MCF 10A (cell line): ENCODE data around the gene PPP2R2D. TPM values are rescaled to one million over a fixed set of nuclear protein-coding genes. Genes with fewer than 3 reads are reported as not detected.

Experiments
- BruUV-seq: library from RNA; stranded (reverse); fragments of 400-500 nt; replicated peaks from 2 replicates; lab custom pipeline; 2021; lab: Mats Ljungman, UMichigan
- CTCF ChIA-PET: fragments of 300-600 bp; sonication (Branson Sonifier 250); formaldehyde crosslinking; extraction: SDS; loops from one replicate; lab custom pipeline; 2021; ENCODE audit warnings: antibody characterized with exemption, inconsistent platforms; lab: Yijun Ruan, JAX
- POLR2A ChIA-PET: fragments of 300-600, 350-650 bp; sonication (Branson Sonifier 250); formaldehyde crosslinking; extraction: SDS; loops from one replicate; lab custom pipeline; 2020; ENCODE audit warnings: antibody characterized with exemption, inconsistent platforms; lab: Yijun Ruan, JAX
- DNase-seq: peaks from one replicate; pipeline ENCODE4 v3.0.0-alpha.2; 2018; ENCODE audit not compliant: unreplicated experiment
- H3K27ac Mint-ChIP-seq: one replicate; pipeline ENCODE4 v1.8.0; 2022; ENCODE audit warnings: mild to moderate bottlenecking, low read depth, mixed read lengths; ENCODE audit not compliant: unreplicated experiment
- H3K27me3 Mint-ChIP-seq: one replicate; pipeline ENCODE4 v1.8.0; 2022; ENCODE audit warnings: mixed read lengths; ENCODE audit not compliant: insufficient read depth, unreplicated experiment
- H3K36me3 Mint-ChIP-seq: one replicate; pipeline ENCODE4 v1.8.0; 2022; ENCODE audit warnings: mild to moderate bottlenecking, moderate library complexity, mixed read lengths; ENCODE audit not compliant: insufficient read depth, unreplicated experiment
- H3K4me1 Mint-ChIP-seq: one replicate; pipeline ENCODE4 v1.8.0; 2022; ENCODE audit warnings: mixed read lengths; ENCODE audit not compliant: insufficient read depth, unreplicated experiment
- H3K4me3 Mint-ChIP-seq: one replicate; pipeline ENCODE4 v1.8.0; 2022; ENCODE audit warnings: mild to moderate bottlenecking, moderate library complexity, mixed read lengths; ENCODE audit not compliant: unreplicated experiment
- H3K9me3 Mint-ChIP-seq: one replicate; pipeline ENCODE4 v1.8.0; 2022; ENCODE audit warnings: mixed read lengths; ENCODE audit not compliant: unreplicated experiment
- intact Hi-C: fragments of 100-400 bp; cut with micrococcal nuclease; formaldehyde crosslinking; loops from 2 replicates; pipeline ENCODE4 v1.14.1; 2022
- total RNA-seq: library from RNA; stranded (reverse); gene quantifications from 2 replicates; pipeline ENCODE4 v1.2.3, GENCODE V29; 2022
- TF ChIP-seq, protein P1 (sequence below): fragments of 200-600 bp; IDR thresholded peaks from one replicate; pipeline ENCODE4 v1.8.0; 2022; ENCODE audit warnings: antibody characterized with exemption, mild to moderate bottlenecking; ENCODE audit not compliant: unreplicated experiment

PPP2R2D gene
- total RNA-seq, 1 experiment from 2014 or later: 35.5 TPM

DNA sequence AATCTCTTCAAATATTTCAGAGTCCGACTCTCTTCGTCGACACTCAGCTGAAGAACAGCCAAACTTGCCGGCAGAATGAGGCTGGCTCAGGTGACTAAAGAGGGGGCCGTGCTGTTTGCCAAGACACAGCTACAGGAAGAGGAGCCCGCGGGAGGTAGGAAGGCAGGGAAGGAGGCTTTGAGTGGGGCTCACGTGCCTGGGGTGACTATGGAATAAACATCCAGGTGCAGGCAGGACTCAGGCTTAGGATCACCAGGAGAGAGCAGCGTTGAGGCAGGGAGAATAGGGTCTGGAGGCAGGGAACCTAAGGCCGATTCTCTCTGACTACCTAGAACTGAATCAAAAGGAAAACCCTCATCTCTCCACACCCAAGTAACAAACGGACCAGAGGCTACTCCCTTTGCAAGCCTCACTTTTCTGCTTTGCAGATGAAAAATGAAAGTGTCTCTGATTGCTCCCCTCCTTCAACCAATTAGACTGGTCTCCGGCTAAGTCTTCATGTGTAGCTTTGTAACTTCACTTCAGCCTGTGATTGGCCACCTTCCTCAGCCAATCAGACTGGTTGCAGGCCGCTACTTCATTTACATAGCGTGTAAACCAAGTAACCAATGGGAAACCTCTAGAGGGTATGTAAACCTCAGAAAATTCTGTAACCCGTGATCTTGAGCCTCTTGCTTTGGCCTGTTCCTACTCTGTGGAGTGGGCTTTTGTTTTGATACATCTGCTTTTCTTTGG, 100.6 kb downstream of the PPP2R2D start:
- H3K4me3 Mint-ChIP-seq: no peak overlapping the region
- CTCF ChIA-PET: interaction anchor here (1.2 kb wide), 1 partner anchor 12 kb away, joined by 3 read pairs; no protein-coding TSS in a partner anchor

DNA sequence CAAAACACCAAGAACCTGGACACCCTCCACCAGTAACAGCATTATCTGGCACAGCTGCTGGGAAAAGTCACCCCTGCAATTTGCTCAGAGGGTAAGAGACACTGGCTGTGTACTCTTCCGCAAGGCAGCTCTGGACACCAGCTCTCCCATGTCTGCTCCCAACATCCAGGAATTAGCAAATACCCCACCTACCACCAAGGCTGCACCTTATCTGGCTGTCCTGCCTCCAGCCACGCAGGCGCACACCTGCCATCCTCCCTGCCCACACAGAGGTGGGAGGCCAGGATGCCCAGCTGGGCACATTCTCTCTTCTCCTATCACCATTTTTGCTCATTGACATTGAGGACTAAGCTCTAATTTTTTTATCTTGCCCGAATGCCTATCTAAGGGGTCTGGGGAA, 101.2 kb downstream of the PPP2R2D start:
- intact Hi-C loops: no loop called here
- Mint-ChIP-seq H3K36me3 (peaks cover 7% of the 10 kb centered on the region), H3K27ac (no peak overlapping the region), H3K27me3 (no peaks in the 10 kb centered on the region), H3K4me1 (peaks cover 18% of the 10 kb centered on the region), H3K9me3 (no peaks in the 10 kb centered on the region), H3K4me3 (no peak overlapping the region)
- no peak for DNase-seq
- CTCF ChIA-PET: no interaction called here
- TF ChIP-seq, protein P1, sequence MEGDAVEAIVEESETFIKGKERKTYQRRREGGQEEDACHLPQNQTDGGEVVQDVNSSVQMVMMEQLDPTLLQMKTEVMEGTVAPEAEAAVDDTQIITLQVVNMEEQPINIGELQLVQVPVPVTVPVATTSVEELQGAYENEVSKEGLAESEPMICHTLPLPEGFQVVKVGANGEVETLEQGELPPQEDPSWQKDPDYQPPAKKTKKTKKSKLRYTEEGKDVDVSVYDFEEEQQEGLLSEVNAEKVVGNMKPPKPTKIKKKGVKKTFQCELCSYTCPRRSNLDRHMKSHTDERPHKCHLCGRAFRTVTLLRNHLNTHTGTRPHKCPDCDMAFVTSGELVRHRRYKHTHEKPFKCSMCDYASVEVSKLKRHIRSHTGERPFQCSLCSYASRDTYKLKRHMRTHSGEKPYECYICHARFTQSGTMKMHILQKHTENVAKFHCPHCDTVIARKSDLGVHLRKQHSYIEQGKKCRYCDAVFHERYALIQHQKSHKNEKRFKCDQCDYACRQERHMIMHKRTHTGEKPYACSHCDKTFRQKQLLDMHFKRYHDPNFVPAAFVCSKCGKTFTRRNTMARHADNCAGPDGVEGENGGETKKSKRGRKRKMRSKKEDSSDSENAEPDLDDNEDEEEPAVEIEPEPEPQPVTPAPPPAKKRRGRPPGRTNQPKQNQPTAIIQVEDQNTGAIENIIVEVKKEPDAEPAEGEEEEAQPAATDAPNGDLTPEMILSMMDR: no peak
- POLR2A ChIA-PET: no interaction called here
- no TSS peak for BruUV-seq

More for the DNA sequence above, 100.6 kb downstream of the PPP2R2D start:
- Mint-ChIP-seq H3K36me3 (peaks cover 7% of the 10 kb centered on the region), H3K4me1 (peaks cover 24% of the 10 kb centered on the region), H3K9me3 (no peaks in the 10 kb centered on the region), H3K27me3 (no peaks in the 10 kb centered on the region), H3K27ac (no peak overlapping the region)
- TF ChIP-seq, protein P1: no peak
- intact Hi-C loops: no loop called here
- DNase-seq: no peak
- POLR2A ChIA-PET: no interaction called here
- BruUV-seq: no TSS peak

DNA sequence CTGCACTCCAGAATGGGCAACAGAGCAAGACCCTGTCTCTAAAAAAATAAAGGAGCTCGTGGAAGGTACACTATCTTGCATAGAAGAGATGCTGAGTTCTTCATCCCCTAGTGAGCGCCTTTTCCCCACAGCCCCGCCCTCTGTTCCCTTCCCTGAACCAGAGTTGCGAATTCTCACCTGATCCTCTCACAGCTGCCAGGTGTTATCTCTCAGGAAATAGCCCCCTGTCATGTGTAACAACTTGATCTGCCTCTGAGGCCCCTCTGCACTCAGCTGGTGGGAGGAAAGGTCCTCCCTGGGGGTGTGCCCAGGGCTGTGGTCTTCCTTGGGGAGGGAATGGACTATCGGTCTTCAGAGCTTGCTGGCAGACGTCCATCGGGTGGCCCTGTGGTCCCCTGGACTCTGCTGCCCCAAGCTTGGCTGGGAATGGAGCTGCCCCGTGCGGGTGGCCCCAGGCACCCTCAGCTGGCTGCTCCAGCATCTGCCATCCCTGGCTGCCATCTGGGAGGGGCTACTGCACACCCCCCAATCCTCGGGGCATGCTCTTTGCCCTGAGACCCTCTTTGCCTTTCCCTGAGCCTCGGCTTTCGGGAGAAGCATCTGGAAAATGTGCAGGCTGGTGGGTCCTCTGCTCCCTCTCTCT, 102.6 kb downstream of the PPP2R2D start:
- H3K36me3 Mint-ChIP-seq: peaks cover 7% of the 10 kb centered on the region
- CTCF ChIA-PET: interaction anchor here (0.9 to 1.7 kb wide), 2 partner anchors 19 to 118 kb away, joined by 3 to 5 read pairs; no protein-coding TSS in a partner anchor
- intact Hi-C loops: no loop called here
- H3K27me3 Mint-ChIP-seq: no peaks in the 10 kb centered on the region
- no TSS peak for BruUV-seq
- DNase-seq: no peak
- TF ChIP-seq, protein P1: no peak
- POLR2A ChIA-PET: interaction anchor here (0.6 kb wide), 1 partner anchor 118 kb away, joined by 3 read pairs; no protein-coding TSS in a partner anchor
- no peak overlapping the region for H3K4me3 Mint-ChIP-seq
- H3K27ac Mint-ChIP-seq: no peak overlapping the region
- H3K9me3 Mint-ChIP-seq: no peaks in the 10 kb centered on the region
- H3K4me1 Mint-ChIP-seq: peaks cover 9% of the 10 kb centered on the region

DNA sequence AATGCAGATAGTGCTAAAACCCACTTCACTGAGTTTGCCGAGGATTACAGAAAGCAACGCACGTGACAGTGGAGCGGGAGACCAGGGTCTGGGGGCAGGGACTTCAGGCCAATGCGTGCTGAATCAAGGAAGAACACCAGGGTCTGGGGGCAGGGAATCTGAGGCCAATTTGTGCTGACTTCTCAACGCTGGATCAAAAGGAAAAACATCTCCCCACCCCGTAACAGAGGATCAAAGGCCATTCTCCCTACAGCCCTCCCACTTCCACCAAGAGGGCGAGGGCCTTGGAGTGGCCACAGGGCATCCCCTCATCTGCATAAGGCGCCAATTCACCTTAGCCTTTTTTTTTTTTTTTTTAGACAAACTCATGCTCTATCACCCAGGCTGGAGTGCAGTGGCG, 103.2 kb downstream of the PPP2R2D start:
- CTCF ChIA-PET: interaction anchor here (0.6 to 1.7 kb wide), 4 partner anchors 19 to 118 kb away, joined by 3 to 5 read pairs (median 3); no protein-coding TSS in a partner anchor
- peaks cover 5% of the 10 kb centered on the region for H3K4me1 Mint-ChIP-seq
- no peak for DNase-seq
- H3K27me3 Mint-ChIP-seq: no peaks in the 10 kb centered on the region
- TF ChIP-seq, protein P1: no peak
- H3K9me3 Mint-ChIP-seq: no peaks in the 10 kb centered on the region
- intact Hi-C loops: no loop called here
- no TSS peak for BruUV-seq
- H3K27ac Mint-ChIP-seq: no peak overlapping the region
- no peak overlapping the region for H3K4me3 Mint-ChIP-seq
- POLR2A ChIA-PET: interaction anchor here (0.6 kb wide), 1 partner anchor 119 kb away, joined by 3 read pairs; no protein-coding TSS in a partner anchor
- H3K36me3 Mint-ChIP-seq: peaks cover 7% of the 10 kb centered on the region
